SJSA1 (cell line): ENCODE results near the gene SARS1. TPM values are rescaled to one million over a fixed set of nuclear protein-coding genes. Genes with fewer than 3 reads are reported as not detected.
"Not testable (repeated sequence)": the region's sequence is repeated elsewhere in the genome, so short reads cannot be mapped to it uniquely, and the experiment has no call there.

ENCODE experiments used
- DNase-seq, 2 experiments: peaks; one replicate each; pipeline ENCODE4 v3.0.0-alpha.2; 2015 to 2020; ENCODE audit warnings: low spot score in 2 of 2, low read depth in 1 of 2
- H3K27ac ChIP-seq: fragments of 250-450 bp; sonication (Bioruptor Pico); 2 replicates; pipeline ENCODE4 v1.5.1; 2020; ENCODE audit warnings: mild to moderate bottlenecking, moderate library complexity
- H3K27me3 ChIP-seq: fragments of 250-450 bp; sonication (Bioruptor Pico); replicated peaks from 2 replicates; pipeline ENCODE4 v1.5.1; 2020; ENCODE audit warnings: mild to moderate bottlenecking, moderate library complexity
- H3K36me3 ChIP-seq: fragments of 250-450 bp; sonication (Bioruptor Pico); 2 replicates; pipeline ENCODE4 v1.5.1; 2020; ENCODE audit warnings: mild to moderate bottlenecking
- H3K4me1 ChIP-seq: fragments of 250-450 bp; sonication (Bioruptor Pico); replicated peaks from 2 replicates; pipeline ENCODE4 v1.6.1; 2021; ENCODE audit warnings: mild to moderate bottlenecking
- H3K4me3 ChIP-seq: fragments of 250-450 bp; sonication (Bioruptor Pico); 2 replicates; pipeline ENCODE4 v1.5.1; 2020; ENCODE audit warnings: mild to moderate bottlenecking
- H3K9me3 ChIP-seq: fragments of 250-450 bp; sonication (Bioruptor Pico); replicated peaks from 2 replicates; pipeline ENCODE4 v1.5.1; 2020; ENCODE audit warnings: mild to moderate bottlenecking
- total RNA-seq: library from RNA; depleted of rRNA; stranded (reverse); fragments of >200 nt; shearing (Covaris generic); gene quantifications from 2 replicates; pipeline ENCODE4 v1.2.3, GENCODE V29; 2014; rRNA removed

Gene SARS1
- total RNA-seq, 1 experiment from 2014 or later, result 252 TPM

DNA sequence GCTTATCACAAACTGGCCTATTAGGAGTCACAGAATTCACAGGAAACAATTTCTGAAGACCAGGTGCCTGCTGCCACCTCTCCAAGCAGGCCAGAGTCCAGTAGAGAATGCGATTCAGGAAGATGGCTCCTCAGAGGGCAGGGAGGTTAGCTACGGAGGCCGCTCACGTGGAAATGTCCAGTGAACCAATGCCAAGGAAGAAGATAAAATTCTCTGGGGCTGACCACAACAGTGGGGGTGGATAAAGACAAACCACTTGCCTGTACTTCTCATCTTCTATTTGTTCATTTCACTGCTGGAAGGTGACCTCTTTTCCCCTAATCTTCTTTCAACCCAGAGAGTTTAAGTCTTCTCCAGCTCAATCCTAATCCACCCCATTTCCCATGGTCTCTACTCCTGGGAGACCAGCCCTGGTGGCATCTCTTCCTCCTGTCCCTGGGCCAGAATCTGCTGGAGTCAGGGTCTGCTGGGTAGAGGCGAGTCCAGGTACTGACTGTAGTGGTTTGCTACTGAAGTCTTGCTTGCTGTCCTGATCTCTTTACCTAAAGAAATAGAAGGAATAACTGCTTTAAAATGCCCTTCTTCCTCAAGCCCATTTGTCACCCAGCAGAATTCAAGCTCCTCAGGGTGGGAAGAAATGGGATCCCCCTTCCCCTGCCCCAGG is 66.0 kb downstream of the SARS1 start:
- no peak overlapping the region for H3K27ac ChIP-seq
- H3K4me1 ChIP-seq, result peaks cover 53% of the 10 kb centered on the region
- peaks cover 47% of the 10 kb centered on the region for H3K36me3 ChIP-seq
- no peaks in the 10 kb centered on the region for H3K27me3 ChIP-seq
- H3K9me3 ChIP-seq, result no peaks in the 10 kb centered on the region
- no peak for DNase-seq
- no peak overlapping the region for H3K4me3 ChIP-seq

DNA sequence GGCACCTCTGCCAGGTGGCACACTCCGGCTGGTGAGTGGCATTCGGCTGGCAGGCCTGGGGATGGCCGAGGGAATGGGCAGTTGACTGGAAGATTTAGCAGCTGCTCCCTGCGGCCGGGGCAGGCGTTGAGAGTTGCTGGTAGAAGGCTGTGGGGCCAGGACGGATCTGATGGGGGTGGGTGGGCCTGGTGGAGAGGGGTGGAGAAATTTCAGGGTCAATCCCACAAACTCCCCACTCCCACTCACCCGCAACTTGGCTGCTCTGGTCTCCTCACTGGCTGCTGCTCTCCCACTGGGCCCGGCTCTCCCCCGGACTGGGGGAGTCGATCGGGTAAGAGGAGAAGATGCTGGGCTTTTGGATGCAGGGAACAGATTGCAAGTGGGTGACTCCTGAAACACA is 67.1 kb downstream of the SARS1 start:
- peaks cover 47% of the 10 kb centered on the region for H3K36me3 ChIP-seq
- H3K27ac ChIP-seq, result no peak overlapping the region
- DNase-seq, result peak in 1 of 2 experiments; percentile 40
- peaks cover 42% of the 10 kb centered on the region for H3K4me1 ChIP-seq
- H3K27me3 ChIP-seq, result no peaks in the 10 kb centered on the region
- H3K4me3 ChIP-seq, result no peak overlapping the region
- H3K9me3 ChIP-seq, result no peaks in the 10 kb centered on the region

DNA sequence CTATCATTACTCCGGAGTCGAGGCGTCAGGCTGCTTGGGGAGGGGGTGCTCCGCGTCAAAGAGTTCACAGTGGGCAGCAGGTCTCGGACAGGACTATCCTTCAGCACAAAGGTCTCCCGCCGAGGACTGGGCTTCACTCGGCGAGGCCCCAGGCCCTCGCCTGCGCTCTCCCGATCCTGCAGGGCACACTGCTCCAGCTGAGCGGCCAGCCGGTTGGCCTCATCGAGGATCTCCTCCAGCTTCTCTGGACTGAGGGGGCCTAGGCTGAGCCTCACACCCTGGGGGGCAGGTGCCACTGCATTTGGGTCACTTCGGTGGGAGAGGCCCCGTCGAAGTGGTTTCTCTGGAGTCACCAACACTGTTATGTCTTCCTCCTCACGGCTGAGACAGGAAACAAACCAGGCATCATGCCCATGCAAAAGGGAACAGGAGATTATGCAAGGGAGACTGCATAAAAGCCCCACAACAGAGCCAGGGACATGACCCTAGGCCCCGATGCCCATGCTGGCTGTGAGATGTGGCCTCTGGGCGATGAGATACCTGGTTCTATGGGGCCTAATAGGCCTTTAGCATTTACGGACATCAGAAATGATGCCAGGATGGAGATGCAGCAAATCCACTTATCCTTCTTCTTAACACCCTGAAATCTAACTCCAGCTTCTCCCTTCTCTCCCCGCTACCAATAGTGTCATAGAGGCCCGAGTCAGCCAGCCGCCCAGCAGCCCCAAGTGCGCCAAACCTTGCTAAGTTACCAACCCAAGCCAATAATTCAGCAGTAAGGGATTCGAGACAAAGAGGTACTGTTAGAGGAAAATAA is 68.2 kb downstream of the SARS1 start:
- peak in 1 of 2 experiments; percentile 39 for DNase-seq
- peaks cover 47% of the 10 kb centered on the region for H3K36me3 ChIP-seq
- H3K27ac ChIP-seq, result peak overlapping the region; percentile 83; the same call in 1 of the 2 replicates

DNA sequence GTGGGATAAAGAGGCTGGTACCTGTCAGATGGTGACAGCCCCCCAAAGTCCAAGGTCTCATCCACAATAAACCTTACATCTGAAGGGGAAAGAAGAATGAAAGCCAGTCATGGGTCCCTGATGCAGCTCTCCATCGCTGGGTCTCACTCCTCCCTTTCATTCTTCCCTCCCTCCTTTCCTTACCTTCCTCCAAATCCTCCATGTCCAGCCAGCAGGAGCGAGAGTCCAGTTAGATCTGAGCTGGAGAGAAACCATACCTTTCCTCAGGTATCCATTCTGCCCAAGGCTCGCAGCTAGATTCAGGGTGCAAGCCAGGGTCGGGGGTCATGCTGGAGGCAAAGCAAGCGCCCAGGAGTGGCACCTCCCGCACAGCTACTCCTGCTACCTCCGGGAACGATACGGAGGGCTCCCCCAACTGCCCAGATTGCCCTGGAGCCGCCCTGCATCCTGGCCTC is 68.8 kb downstream of the SARS1 start:
- Histone ChIP-seq H3K36me3 (peaks cover 43% of the 10 kb centered on the region), H3K27me3 (no peaks in the 10 kb centered on the region), H3K4me1 (peaks cover 27% of the 10 kb centered on the region), H3K9me3 (no peaks in the 10 kb centered on the region), H3K4me3 (peak overlapping the region; percentile 54), H3K27ac (peak overlapping the region; percentile 83)
- peak in 1 of 2 experiments; percentile 26 for DNase-seq

More for the DNA sequence above, 68.2 kb downstream of the SARS1 start:
- H3K4me3 ChIP-seq, result peak overlapping the region; percentile 54
- no peaks in the 10 kb centered on the region for H3K9me3 ChIP-seq
- H3K27me3 ChIP-seq, result no peaks in the 10 kb centered on the region
- peaks cover 32% of the 10 kb centered on the region for H3K4me1 ChIP-seq

DNA sequence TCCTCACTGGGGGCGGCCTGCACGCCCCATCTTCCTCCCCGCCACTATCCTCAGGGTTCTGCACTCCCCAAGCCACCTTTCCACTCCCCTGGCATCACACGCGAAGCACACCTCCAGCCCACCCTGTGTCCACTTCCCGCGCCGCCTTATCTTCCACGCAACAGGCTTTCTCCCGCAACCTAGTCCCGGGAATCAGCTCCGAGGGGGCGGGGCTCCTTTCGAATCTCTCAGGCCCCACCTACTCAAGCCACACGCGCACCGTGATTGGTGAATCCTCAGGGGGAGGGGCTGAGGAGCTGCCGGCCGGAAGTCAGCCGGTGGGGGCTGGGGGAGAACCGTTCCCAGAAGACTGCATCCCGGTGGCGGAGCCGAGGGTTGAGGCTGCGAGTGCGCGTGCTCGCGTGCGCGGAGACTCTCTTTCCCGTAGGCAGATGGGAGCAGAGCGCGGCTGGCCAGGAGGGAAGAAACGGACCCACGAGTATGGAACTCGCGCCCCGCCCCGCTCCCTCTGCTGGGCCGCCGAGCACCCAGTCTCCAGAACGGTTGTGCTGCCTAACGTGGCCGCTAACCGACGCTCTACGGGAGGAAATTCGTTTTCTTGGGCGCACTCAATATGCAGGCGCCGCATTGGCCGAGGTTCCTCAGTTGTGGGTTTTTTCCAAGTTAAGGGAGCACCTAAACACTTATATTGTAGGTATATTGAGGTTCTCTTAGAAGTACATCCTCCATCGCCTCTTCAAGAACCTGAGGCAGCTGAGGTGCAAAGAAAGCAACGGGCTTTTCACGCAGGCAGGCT is 69.4 kb downstream of the SARS1 start, which contains the start of gene PSRC1:
Gene PSRC1 (minus strand): TSS at position 194 of the 796 bp plus-strand sequence.
- peak; percentile 98 for DNase-seq
- peaks cover 37% of the 10 kb centered on the region for H3K36me3 ChIP-seq
- no peaks in the 10 kb centered on the region for H3K27me3 ChIP-seq
- H3K4me1 ChIP-seq, result peaks cover 24% of the 10 kb centered on the region
- peak within 1 kb of the TSS; percentile 54 for H3K4me3 ChIP-seq
- H3K27ac ChIP-seq, result peak within 1 kb of the TSS; percentile 83
- no peaks in the 10 kb centered on the region for H3K9me3 ChIP-seq

DNA sequence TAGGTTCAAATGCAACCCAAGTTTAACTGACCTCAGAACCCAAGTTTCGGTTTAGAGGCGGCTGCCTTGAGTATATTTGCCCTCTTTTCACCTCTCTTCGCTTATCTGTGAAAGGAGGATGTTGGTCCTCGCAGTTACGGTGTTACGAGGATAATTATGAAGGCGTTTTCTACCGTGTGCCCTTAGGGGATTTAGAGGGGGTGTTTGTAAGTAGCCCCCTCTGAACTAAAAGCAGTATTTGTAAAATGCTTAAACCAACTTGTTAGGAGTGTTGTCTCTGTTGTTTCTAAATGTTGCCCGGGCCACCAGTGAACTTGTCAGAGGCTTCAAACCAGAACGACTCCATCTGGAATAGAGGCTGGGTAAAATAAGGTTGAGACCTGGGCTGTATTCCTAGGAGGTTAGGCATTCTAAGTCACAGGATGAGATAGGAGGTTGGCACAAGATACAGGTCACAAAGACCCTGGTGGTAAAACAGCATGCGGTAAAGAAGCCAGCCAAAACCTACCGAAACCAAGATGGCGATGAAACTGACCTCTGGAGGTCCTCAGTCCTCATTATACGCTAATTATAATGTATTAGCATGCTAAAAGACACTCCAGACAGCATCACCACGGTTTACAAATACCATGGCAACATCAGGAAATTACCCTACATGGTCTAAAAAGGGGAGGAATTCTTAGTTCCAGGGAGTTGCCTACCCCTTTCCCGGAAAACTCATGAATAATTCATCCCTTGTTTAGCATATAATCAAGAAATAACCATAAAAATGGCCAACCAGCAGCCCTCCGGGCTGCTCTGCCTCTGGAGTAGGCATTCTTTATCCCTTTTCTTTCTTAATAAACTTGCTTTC is 70.3 kb downstream of the SARS1 start:
- Histone ChIP-seq H3K9me3 (no peaks in the 10 kb centered on the region), H3K27me3 (no peaks in the 10 kb centered on the region), H3K36me3 (peaks cover 30% of the 10 kb centered on the region), H3K4me1 (peaks cover 24% of the 10 kb centered on the region), H3K27ac (peak overlapping the region; percentile 83), H3K4me3 (peak overlapping the region; percentile 54)
- DNase-seq, result no peak

DNA sequence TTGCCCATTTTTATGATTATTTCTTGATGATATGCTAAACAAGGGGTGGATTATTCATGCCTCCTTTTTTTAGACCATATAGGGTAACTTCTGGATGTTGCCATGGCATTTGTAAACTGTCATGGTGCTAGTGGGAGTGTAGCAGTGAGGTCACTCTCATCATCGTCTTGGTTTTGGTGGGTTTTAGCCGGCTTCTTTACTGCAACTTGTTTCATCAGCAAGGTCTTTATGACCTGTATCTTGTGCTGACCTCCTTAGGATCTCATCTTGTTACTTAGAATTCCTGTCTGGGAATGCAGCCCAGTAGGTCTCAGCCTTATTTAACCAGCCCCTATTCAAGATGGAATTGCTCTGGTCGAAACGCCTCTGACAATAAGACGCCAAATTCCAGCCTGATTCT is 73.0 kb downstream of the SARS1 start:
- DNase-seq, H3K36me3 ChIP-seq, H3K27me3 ChIP-seq, H3K9me3 ChIP-seq, H3K4me3 ChIP-seq, H3K27ac ChIP-seq: not testable (repeated sequence)
- peaks cover 16% of the 10 kb centered on the region for H3K4me1 ChIP-seq

Other genes with a start within 250 kb of the SARS1 start
- 20.0 and 20.9 TPM in 2 replicates for gene WDR47, start 171.8 kb upstream of the SARS1 start, total RNA-seq
- 96.5 and 137 TPM in 2 replicates for gene TAF13, start 137.9 kb upstream of the SARS1 start, total RNA-seq
- 18.7 and 36.3 TPM in 2 replicates for gene TMEM167B, start 123.2 kb upstream of the SARS1 start, total RNA-seq
- gene ELAPOR1, start 99.8 kb upstream of the SARS1 start, total RNA-seq, result 0.63 and 1.2 TPM in 2 replicates
- gene CELSR2, start 35.6 kb downstream of the SARS1 start, total RNA-seq, result 0.11 TPM in 1 of 2 replicates, not detected in the other
- 94.1 and 137 TPM in 2 replicates for gene PSRC1, start 69.2 kb downstream of the SARS1 start, total RNA-seq
- not detected in 2 replicates for gene MYBPHL, start 93.1 kb downstream of the SARS1 start, total RNA-seq
- gene SORT1, start 184.0 kb downstream of the SARS1 start, total RNA-seq, result 7.7 and 11.2 TPM in 2 replicates
- 104 and 107 TPM in 2 replicates for gene PSMA5, start 212.5 kb downstream of the SARS1 start, total RNA-seq